NCI-H2171 treated with DMSO at 0.1 percent for 48 hours (cell line): ENCODE data around the gene TMEM53.

ENCODE experiments used
- DNase-seq: peaks from one replicate; lab custom pipeline; 2025; lab: John Stamatoyannopoulos, UW

TMEM53 gene

GRCh38 chr1:44647896-44648295, 26.4 kb downstream of the TMEM53 start:
- DNase-seq, result no peak

- DNase-seq, result no peak
Measured at GRCh38 chr1:44646261-44647110, 27.8 kb downstream of the TMEM53 start.

- DNase-seq, result no peak
Measured at GRCh38 chr1:44645476-44646244, 28.6 kb downstream of the TMEM53 start.

- no peak for DNase-seq
Measured at GRCh38 chr1:44644806-44645205, 29.5 kb downstream of the TMEM53 start.

GRCh38 chr1:44643721-44644334, 30.5 kb downstream of the TMEM53 start:
- no peak for DNase-seq

GRCh38 chr1:44642925-44643324, 31.4 kb downstream of the TMEM53 start:
- DNase-seq, result no peak

- DNase-seq, result no peak
Measured at GRCh38 chr1:44642255-44642654, 32.0 kb downstream of the TMEM53 start.

- no peak for DNase-seq
Measured at GRCh38 chr1:44641126-44642102, 32.9 kb downstream of the TMEM53 start.

GRCh38 chr1:44640200-44640853, 34.0 kb downstream of the TMEM53 start:
- peak; percentile 60 for DNase-seq

- no peak for DNase-seq
Measured at GRCh38 chr1:44637702-44638411, 36.4 kb downstream of the TMEM53 start.

GRCh38 chr1:44636688-44637598, 37.3 kb downstream of the TMEM53 start:
- DNase-seq, result peak; percentile 98

GRCh38 chr1:44636083-44636687, 38.1 kb downstream of the TMEM53 start:
- DNase-seq, result no peak

- DNase-seq, result no peak
Measured at GRCh38 chr1:44635439-44635838, 38.8 kb downstream of the TMEM53 start.

- DNase-seq, result no peak
Measured at GRCh38 chr1:44634606-44635189, 39.6 kb downstream of the TMEM53 start.

GRCh38 chr1:44632598-44632997, 41.7 kb downstream of the TMEM53 start:
- DNase-seq, result no peak

- peak; percentile 88 for DNase-seq
Measured at GRCh38 chr1:44631647-44632539, 42.4 kb downstream of the TMEM53 start.

GRCh38 chr1:44631333-44631646, 43.0 kb downstream of the TMEM53 start:
- no peak for DNase-seq

- DNase-seq, result no peak
Measured at GRCh38 chr1:44630116-44630515, 44.2 kb downstream of the TMEM53 start.
